Stimulated activated CD8-positive, alpha-beta memory T cell treated with anti-CD3 and anti-CD28 coated beads, Interleukin-15, amount 100 ng/mL, for 1 hour (primary cell): Measurements from ENCODE around the gene ANKRD31.
"Not testable (repeated sequence)": the region's sequence is repeated elsewhere in the genome, so short reads cannot be mapped to it uniquely, and the experiment has no call there.

Source experiments
- DNase-seq: peaks from one replicate; pipeline ENCODE4 v3.0.0-alpha.2; 2020; ENCODE audit warnings: low read depth

ANKRD31 gene

GRCh38 chr5:75220787-75221186 is 15.9 kb downstream of the ANKRD31 start:
- not testable (repeated sequence) for DNase-seq

DNA sequence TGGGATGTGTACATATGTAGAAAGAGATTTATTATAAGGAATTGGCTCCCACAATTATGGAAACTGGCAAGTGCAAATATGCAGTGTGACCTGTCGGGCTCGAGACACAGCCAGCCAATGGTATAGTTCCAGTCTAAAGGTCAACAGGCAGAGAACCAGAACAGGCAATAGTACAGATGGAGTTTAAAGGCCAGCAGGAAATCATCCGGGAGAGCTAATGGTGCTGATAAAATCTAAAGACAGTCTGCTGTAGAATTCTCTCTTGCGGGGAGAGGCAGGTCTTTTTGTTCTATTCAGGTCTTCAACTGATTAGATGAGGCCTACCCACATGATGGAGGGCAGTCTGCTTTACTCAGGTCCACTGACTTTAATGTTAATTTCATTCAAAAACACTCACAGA is 21.8 kb downstream of the ANKRD31 start:
- DNase-seq = no peak

GRCh38 chr5:75214409-75214808 is 22.3 kb downstream of the ANKRD31 start:
- no peak for DNase-seq

GRCh38 chr5:75203604-75204003 is 33.1 kb downstream of the ANKRD31 start:
- DNase-seq = no peak

DNA sequence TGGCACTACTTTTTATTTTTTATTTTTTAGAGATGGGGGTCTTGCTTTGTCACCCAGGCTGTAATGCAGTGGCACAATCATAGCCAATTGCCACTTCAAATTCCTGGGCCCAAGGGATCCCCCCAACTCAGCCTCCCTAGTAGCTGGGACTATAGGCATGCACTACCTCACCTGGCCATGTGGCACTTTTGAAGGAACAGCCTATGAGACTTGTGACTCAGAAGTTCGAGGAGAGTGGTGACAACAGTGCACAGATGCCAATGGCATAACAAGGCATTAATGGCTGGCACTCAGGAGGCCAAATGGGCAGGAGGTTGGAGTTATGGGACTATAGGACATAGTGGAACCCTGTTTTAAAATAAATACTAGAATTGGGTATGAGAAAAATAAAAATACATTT is 33.7 kb downstream of the ANKRD31 start:
- DNase-seq = no peak

DNA sequence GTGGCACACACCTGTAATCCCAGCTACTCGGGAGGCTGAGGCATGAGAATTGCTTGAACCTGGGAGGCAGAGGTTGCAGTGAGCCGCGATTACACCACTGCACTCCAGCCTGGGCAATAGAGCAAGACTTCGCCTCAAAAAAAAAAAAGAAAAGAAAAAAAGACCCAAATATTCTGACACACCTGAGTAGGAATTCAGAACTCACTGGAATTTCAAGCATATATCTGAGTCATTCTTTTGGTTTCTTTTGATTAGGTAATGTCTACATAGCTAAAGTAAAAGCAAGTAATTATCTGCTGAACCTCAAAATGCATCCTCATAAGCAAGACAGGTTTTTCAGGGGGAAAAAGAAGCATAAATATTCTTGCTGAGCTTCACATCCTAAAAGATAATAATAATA is 35.9 kb downstream of the ANKRD31 start:
- DNase-seq = no peak

GRCh38 chr5:75199946-75200345 is 36.7 kb downstream of the ANKRD31 start:
- no peak for DNase-seq

GRCh38 chr5:75199071-75199470 is 37.6 kb downstream of the ANKRD31 start:
- DNase-seq = no peak

- no peak for DNase-seq
These were observed 38.9 kb downstream of the ANKRD31 start for GRCh38 chr5:75197745-75198144.

DNA sequence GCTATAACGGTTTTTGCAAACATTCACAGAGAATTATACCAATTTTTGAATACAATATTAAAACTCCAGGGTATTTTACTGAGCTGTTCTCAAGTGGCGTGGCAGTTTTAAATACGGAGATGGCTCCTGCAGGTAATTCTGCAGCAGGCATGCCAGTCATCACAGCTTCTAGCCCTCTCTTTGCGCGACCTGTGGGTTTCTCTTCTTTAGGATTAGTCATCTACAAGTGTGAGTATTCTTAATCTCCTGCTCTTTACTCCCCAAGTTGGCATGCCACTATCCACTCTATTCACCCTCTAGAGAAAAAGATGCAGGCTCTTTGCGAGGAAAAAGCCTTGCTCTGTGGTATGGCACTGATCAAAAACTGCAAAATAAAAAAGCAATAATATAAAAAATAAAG is 43.9 kb downstream of the ANKRD31 start:
- no peak for DNase-seq

DNA sequence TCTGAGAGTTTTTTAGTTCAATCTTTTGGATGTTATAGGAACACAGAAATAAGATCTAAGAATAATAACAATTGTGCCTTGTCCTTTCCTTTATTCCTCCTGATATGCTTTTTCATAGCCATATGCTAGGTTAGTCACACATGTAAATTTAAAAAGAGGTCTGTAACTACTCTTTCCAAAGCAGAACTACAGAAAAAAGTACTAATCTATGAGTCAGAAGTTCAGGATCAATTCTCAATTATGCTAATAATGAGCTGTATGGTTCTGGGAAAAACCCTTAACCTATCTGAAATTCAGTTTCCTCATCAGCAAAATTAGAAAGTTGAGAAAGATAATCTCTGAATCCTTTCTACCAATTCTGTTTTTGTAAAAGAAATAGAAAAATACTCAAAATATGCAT is 44.4 kb downstream of the ANKRD31 start:
- DNase-seq = no peak

DNA sequence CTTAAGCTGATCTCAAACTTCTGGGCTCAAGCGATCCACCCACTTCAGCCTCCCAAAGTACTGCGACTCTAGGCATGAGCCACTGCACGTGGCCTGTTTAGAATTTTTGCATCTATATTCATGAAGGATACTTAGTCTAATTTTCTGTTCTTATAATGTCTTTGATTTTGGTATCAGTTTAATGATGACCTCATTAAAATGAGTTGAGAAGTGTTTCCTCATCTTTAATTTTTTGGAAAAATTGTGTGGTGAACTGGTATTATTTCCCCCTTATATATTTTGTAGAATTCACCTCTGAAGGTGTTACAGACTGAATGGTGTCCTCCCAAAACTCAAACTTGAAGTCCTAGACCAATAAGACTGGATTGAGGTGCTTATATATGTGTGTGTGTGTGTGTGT is 46.5 kb downstream of the ANKRD31 start:
- DNase-seq = no peak

- no peak for DNase-seq
These were observed 47.3 kb downstream of the ANKRD31 start for GRCh38 chr5:75189353-75189752.

GRCh38 chr5:75185763-75186162 is 50.9 kb downstream of the ANKRD31 start:
- DNase-seq = no peak

DNA sequence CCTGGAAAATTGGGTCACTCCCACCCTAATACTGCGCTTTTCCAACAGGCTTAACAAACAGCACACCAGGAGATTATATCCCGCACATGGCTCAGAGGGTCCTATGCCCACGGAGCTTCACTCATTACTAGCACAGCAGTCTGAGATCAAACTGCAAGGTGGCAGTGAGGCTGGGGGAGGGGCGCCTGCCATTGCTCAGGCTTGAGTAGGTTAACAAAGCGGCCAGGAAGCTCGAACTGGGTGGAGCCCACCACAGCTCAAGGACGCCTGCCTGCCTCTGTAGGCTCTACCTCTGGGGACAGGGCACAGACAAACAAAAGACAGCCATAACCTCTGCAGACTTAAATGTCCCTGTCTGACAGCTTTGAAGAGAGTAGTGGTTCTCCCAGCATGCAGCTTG is 60.7 kb downstream of the ANKRD31 start:
- not testable (repeated sequence) for DNase-seq

- not testable (repeated sequence) for DNase-seq
These were observed 61.8 kb downstream of the ANKRD31 start for GRCh38 chr5:75174872-75175271.

GRCh38 chr5:75169516-75169915 is 67.2 kb downstream of the ANKRD31 start:
- no peak for DNase-seq

- no peak for DNase-seq
These were observed 68.5 kb downstream of the ANKRD31 start for GRCh38 chr5:75168026-75168735.

GRCh38 chr5:75167345-75167744 is 69.3 kb downstream of the ANKRD31 start:
- no peak for DNase-seq

DNA sequence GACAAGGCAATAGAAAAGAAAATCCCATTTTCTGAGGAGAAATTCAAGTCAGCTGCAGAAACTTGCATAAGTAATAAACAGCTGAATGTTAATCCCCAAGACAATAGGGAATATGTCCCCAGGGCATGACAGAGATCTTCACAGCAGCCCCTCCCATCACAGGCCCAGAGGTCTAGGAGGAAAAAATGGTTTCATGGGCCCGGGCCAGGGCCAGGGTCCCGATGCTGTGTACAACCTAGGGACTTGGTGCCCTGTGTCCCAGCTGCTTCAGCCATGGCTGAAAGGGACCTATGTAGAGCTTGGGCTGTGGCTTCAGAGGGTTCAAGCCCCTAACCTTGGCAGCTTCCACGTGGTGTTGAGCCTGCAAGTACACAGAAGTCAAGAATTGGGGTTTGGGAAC is 75.2 kb downstream of the ANKRD31 start:
- DNase-seq = not testable (repeated sequence)

DNA sequence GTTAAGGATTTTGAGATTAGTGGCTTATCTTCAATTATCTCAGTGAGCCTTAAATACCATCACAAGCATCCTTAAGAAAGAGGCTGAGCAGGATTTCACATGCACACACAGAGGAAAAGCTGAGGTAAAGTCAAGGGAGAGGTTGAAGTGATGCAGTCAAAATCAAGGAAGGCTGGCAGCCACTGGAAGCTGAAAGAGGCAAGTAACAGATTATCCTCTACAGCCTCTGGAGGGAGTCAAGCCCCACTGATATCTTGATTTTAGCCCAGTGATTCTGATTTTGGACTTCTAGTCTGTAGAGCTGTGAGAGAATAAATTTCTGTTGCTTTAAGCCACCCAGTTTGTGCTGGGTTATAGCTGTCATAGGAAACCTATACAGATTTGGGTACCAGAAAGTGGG is 80.1 kb downstream of the ANKRD31 start:
- DNase-seq = no peak

DNA sequence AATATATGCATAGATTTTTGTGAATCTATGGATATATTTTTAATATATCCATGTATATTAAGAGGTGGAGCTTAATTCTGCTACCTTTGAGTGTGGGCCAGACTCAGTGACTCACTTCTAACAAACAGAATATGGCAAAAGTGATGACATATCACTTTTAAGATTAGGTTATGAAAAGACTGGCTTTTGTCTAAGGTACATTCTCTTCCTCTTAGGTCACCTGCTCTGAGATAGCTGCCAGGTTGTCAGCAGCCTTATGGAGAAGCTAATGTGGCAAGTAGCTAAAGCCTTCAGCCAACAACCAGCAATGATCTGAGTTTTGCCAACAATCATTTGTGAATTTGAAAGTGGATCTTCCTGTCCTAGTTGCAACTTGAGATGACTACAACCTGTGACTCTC is 83.8 kb downstream of the ANKRD31 start:
- DNase-seq = no peak

- DNase-seq = no peak
These were observed 88.6 kb downstream of the ANKRD31 start for GRCh38 chr5:75148051-75148450.

DNA sequence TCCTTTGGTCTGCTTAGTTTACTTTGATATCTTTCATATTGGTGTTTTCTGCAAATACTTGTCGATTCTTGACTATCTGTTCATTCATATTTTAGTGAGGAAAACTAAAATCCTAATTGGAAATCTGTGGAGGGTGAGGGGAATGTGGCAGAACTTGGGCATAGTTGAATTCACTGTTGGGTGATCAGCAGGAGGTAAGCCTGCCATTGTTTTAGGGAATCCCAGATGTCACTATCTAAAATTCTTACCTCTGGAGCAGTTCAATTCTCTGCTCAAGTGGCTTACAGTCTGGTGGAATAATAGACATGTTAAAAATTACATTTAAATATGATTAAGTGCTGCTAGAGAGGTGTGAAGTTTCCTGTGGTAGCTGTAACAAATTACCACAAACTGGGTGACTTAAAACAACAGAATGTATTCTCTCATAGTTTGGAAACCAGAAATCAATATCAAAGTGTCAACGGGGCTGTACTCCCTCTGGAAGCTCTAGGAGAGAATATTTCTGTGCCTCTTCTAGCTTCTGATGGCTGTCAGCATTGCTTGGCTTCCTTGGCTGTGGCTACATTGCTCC is 94.0 kb downstream of the ANKRD31 start:
- no peak for DNase-seq
